ENCODE results near the gene SNAPC1.
"Not testable (repeated sequence)": the region's sequence is repeated elsewhere in the genome, so short reads cannot be mapped to it uniquely, and the experiment has no call there.

The SNAPC1 gene

GRCh38 chr14:61750708-61751474 is 11.3 kb upstream of the SNAPC1 start:
- peak; percentile 80 to 85 for DNase-seq

DNA sequence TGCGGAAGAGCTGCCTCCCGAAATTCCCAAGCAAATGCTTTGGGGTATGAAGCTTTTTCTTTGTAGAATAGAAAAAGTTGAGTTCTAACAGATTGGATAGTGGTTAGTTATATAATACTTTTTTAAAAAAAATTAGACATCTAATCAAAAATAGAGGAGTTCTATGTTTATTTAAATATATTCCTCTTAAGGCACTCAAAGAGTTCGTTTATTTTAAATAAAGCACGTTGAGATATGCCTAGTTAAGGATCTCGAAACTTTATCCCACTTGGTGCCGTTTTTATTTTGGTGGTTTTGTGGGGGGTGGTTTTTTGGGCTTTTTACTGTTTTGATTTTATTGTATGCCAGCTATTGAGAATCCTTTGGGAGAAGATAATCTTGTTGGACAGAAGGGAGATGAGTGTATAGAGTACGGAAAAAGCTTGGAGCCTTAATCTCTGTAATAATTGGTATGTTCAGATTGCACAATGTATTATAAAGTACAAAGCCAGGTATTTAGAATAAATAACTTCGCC is 10.7 kb upstream of the SNAPC1 start:
- no peak for DNase-seq

- DNase-seq, result no peak
Observed at GRCh38 chr14:61752626-61753025, 9.6 kb upstream of the SNAPC1 start.

DNA sequence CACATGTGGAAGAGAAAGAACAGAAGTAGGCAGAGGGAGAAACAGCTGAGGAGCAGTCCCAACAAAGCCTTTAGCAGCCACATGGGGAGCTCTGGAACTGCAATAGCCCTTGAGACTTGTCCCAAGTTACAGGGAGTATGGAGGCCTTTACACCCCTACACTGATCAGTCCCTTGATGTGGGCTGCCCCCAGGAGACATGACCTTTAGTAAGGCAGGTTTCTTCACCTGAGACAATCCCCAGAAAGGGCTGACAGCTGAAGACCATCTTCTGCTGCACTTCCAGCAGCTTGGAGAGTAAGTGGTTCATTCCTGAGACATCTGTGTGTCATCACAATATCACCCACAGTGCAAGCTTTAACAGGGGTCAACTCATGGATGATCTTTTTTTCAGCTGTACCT is 8.6 kb upstream of the SNAPC1 start:
- DNase-seq, result no peak

GRCh38 chr14:61754627-61755381 is 7.4 kb upstream of the SNAPC1 start:
- DNase-seq, result no peak

GRCh38 chr14:61755382-61755742 is 6.9 kb upstream of the SNAPC1 start:
- not testable (repeated sequence) for DNase-seq

DNA sequence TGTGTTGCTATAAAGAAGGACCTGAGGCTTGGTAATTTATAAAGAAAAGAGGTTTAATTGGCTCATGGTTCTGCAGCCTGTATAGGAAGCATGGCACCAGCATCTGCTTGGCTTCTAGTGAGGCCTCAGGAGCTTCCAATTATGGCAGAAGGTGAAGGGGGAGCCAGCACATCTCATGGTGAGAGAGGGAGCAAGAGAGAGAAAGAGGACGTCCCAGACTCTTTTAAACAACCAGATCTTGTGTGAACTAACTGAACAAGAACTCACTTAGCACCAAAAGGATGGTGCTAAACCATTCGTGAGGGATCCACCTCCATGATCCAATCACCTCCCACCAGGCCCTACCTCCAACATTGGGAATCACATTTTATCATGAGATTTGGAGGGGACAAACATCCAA is 6.1 kb upstream of the SNAPC1 start:
- no peak for DNase-seq

- no peak for DNase-seq
Observed at GRCh38 chr14:61759878-61760277, 2.3 kb upstream of the SNAPC1 start.

DNA sequence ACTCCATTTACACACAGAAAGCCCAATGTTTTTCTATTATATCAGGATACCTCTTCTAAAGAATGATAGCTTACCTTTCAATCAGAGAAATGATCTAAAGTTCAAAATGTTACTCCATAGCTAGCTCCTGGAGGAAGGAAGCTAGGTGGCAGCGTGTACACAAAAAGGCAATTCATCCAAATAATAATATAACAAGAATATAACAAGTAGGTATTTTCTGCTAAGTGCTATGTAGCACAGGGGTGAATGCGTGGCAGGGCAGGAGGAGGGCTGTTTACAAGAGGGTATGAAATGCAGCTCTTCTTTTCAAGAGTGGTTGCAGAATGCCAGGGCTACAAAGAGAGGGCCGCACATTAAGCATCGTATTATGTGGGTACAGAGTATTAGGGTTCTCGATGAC is 663 bp upstream of the SNAPC1 start:
- no peak for DNase-seq

- no peak for DNase-seq
Observed at GRCh38 chr14:61764342-61765122, 2.3 kb downstream of the SNAPC1 start.

DNA sequence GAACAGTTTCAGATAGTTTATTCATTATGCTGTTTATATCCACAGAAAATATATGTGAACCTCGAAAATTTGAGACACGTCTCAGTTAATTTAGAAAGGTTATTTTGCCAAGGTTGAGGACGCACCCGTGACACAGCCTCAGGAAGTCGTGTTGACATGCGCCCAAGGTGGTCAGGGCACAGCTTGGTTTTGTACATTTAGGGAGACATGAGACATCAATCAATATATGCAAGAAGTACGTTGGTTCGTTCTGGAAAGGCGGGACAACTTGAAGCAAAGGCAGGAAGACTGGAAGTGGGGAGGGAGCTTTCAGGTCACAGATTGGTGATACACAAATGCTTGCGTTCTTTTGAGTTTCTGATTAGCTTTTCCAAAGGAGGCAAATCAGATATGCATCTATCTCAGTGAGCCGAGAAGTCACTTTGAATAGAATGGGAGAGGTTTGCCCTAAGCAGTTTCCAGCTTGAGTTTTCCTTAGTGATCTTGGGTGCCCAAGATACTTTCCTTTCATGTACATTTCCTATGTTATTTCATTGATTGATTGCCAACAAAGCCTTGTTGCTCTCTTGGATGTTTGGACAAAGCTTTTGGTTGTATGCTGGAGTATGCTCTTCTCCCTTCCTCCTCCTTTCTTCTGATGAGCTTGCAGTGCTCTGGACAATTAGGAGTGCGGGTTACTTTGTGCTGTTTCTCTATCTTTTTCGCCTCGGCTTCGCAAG is 3.2 kb downstream of the SNAPC1 start:
- no peak for DNase-seq

DNA sequence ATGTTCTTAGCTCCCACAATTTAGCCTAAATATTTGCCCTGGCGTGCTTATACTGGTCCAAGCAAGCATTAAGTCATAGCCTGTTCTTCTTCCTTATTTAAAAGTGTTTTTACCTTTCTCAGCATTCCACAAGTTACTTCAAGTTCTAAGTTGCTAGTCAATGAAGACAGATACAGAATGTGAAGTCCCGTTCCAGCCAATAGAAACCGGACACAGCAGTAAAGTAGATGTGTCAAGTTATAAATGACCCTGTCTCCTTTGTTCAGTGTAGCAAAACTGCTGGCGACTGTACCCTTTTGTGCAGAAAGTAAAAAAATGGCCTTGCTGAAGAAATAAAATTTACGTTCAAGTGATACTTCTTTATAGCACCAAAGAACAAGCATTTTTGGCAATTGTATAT is 3.9 kb downstream of the SNAPC1 start:
- no peak for DNase-seq

DNA sequence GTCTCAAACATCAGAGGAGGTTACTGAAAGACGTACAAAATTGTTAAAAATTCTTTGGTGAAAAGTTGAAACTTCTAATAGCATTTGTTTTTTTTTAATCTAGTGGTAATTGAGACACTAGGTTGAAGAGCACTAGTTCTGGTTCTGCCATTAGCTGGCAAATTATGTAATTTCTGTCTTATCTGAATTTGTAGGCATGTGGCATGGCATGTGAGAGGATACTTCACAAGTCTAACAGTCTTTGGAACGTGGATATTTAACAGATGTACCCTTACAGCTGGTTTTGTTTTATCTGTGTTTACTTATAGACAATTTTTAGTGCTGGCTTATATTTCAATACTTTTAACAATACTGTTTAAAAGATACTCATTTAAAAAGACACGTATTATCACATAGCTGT is 6.0 kb downstream of the SNAPC1 start:
- DNase-seq, result no peak

DNA sequence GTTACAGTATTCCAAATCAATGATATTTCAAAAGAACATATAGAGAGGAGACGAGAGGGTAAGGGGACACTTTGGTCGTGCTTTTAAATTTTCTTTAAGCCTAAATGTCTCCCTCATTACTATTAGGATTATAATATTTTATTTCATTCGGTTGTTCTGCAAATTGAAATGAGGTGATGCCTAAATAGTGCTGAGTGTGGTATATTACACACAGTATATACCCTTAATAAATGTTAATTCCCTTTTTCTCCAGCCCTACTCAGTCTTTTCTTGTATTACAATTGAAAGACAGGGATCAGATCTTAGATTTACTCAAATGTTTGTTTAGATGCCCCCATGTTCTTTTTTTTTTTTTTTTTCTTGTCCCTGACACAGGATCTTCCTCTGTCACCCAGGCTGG is 7.7 kb downstream of the SNAPC1 start:
- no peak for DNase-seq

DNA sequence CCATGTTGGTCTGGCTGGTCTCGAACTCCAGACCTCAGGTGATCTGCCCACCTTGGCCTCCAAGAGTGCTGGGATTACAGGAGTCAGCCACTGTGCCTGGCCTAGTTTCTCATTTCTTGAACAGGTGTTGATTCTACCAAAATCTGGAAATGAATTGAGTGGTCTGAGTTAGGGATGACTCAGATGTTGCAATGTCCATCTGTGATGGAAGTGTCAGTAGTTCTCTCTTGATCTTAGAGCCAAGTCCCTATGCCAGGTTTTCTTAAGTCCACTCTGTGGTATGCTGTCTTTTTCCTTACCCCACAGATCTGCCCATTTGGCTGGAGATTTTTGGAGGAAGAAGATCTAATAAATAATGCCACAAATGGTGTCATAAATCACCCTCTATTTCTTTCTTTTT is 12.6 kb downstream of the SNAPC1 start:
- DNase-seq, result no peak

DNA sequence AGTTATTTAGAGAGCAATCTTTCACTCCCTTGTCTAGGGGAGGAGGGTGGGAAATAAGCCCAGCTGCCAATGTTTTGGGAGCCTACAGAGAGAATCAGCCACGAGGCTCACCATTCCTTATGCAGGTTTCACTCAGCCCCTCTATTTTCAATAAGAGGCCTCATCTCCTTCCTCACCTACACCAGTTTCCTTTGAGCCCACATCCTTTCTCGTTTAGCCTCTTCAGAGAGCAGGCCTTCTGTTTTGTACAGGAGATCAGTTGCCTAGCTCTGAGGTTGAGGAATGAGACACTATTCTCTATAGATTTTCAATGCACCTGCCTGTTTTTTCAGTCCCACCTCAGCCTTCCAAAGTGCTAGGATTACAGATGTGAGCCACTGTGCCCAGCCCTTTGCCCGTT is 17.9 kb downstream of the SNAPC1 start:
- peak in 1 of 2 donors; percentile 19 for DNase-seq

- DNase-seq, result no peak
Observed at GRCh38 chr14:61797309-61797708, 35.1 kb downstream of the SNAPC1 start.

GRCh38 chr14:61802010-61802568 is 39.9 kb downstream of the SNAPC1 start:
- DNase-seq, result no peak

DNA sequence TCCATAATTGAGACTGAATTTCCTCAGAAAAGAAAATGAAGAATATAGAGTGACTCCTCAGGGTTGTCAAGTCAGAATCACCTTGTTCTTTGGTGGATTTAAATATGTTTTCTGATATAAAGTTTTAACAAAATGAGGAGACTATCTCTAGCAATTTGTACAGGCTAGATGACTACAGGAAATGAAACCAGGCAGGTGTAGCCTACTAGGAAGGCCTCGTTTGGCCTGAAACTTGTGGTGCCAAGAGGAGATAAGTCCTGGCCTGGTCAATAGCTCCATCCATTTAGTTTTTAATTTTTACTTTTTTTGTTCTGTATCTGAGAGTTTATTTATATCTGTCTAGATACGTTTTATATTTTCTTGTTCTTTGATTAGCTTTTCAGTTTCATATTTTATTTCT is 41.5 kb downstream of the SNAPC1 start:
- DNase-seq, result no peak

- no peak for DNase-seq
Observed at GRCh38 chr14:61805451-61805850, 43.2 kb downstream of the SNAPC1 start.

DNA sequence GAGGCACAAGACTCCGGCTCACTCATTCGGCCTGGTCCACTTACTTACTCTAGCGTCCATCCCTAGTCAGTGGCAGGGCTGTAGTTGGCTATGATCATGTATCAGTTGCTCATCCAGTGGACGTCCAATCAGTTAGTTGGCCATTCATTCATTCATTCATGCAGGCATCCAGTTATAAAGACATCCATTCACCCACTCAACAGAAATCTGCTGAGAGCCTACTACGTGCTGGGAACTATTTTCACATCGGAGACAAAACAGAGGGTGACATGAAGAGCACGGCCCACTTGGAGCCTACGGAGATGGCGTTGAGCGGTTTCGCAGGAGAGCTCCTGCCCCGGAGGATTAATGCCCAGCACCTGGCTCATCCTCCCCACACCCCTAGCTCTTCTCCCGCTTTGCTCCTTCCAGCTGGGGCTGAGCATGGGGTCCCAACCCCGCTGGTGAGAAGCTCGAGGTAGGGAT is 49.7 kb downstream of the SNAPC1 start:
- no peak for DNase-seq

GRCh38 chr14:61812347-61813095 is 50.3 kb downstream of the SNAPC1 start, which contains the start of gene SYT16:
Gene SYT16 (plus strand): TSS chr14:61812703.
- DNase-seq, result no peak

Measured in CD4-positive, alpha-beta T cell treated with Interferon alpha-2 for 1 hour (primary cell).